ENCODE measurements around the gene KLHL5.

- TF ChIP-seq POLR2AphosphoS5 (IDR thresholded peaks at IDR 0.05; ENCODE audit: borderline replicate concordance, low read depth, low read length), result no peak
- TF ChIP-seq EZH2 (IDR thresholded peaks at IDR 0.05), result no peak
Measured at GRCh38 chr4:39061457-39061856, 575 bp upstream of the KLHL5 start.
